ENCODE results near the gene MYL5.
"Not testable (repeated sequence)": the region's sequence is repeated elsewhere in the genome, so short reads cannot be mapped to it uniquely, and the experiment has no call there.

MYL5 gene

DNA sequence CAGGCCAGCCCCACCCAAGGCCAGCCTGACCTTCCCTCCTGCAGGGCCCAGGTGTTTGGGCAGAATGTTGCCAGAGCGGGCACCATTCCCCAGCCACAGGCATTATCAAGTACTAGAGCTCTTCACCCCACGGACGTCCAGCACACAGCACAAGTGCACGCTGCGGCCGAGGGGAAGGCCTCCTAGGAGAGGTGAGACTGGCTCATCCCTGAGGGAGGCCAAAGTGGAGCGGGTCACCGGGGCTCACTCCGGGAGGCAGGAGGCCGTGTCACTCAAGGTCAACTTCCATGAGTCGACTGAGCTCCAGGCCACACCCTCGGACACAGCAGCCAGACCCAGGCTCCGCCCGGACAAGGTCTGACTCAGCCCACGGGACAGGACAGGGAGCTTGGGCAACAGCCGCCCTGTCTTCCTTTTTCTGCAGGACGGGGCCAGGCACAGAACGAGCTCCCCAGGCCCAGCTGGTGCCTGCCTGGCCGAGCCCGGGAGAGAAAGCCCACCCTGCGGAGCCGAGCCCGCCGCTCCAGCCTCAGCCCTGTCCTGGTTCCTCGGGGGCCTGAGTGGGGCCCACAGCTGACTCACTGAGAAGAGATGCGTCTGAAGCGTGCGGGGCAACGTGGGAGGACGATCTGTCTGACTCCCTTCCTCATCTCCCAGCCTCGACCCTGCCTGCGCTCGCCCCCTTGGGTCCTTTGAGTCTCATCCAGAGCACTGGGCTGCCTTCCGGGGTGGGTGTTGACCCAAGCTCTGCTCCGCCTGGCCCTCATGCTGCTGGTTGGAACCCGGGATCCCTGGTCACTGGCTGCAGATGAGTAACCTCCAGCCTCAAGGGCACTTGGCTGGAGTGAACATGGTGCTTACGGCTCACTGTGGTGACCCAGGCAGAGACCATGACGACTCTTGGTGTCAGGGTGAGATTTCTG, 13.0 kb downstream of the MYL5 start:
- peak in 1 of 2 experiments; percentile 17 for DNase-seq

DNA sequence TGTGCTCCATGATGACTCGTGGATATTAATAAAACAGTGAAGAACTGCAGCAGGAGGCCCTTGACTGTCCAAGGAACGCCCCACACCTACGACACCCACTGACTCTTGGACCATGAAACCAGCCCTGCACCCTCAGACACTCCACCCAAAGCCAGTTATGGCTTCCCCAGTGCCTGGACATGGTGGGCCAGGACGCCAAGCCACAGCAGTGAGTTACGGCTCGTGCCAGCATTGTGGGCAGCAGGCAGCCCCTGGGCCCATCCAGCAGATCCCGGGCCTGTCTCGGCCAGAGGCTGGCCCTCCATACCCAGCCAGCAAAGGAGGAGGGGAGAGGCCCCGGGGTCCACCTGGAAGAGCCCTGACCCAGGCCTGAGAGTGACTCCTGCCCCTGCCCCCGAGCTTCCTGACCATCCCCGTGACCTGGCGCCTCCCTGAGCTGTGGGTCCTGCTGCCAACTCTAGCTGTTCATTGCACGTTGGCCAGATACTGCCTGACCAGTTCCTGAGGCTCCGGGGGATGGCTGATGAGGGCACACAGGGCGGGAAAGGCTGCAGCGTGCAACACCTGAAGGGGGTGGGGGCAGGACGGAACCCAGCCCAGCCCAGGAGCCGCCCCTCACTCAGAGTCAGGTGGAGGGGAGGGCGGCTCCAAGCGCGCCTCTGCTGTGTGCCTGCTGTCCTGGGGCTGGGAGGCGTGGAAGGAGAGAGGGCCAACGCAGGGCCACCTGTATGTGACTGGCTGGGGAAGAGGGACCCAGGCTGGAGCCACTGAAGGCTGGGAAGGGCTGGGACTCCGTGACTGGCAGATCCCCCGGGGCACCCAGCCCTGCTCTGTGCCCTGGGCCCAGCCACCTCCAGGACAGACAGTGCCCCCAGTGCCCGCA, 13.9 kb downstream of the MYL5 start:
- DNase-seq: no peak

- peak in 1 of 2 experiments; percentile 19 for DNase-seq
Measured at GRCh38 chr4:688854-689681, 14.7 kb downstream of the MYL5 start, which contains the start of gene SLC49A3. SLC49A3 (minus strand) TSS chr4:689151; CDS start chr4:689127, 24 bp downstream.

DNA sequence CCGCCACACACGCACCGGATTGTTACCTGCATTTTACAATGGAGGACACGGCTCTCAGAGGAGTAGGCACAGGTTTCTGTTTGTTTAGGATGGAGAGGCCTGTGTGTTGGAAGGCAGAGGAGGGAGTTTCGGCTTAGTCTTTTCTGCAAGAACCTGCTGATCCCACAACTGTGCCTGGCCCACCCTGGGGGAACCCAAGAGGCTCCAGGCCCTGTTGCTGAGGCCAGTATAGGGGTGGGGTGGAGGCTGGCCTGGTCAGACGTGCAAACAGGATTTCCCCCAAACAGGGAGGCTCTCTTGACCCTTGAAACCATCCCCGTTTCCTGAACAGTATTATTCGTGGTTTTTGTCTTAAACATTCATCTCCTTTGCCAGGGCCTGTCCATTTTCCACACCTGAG, 15.4 kb downstream of the MYL5 start:
- DNase-seq: no peak

DNA sequence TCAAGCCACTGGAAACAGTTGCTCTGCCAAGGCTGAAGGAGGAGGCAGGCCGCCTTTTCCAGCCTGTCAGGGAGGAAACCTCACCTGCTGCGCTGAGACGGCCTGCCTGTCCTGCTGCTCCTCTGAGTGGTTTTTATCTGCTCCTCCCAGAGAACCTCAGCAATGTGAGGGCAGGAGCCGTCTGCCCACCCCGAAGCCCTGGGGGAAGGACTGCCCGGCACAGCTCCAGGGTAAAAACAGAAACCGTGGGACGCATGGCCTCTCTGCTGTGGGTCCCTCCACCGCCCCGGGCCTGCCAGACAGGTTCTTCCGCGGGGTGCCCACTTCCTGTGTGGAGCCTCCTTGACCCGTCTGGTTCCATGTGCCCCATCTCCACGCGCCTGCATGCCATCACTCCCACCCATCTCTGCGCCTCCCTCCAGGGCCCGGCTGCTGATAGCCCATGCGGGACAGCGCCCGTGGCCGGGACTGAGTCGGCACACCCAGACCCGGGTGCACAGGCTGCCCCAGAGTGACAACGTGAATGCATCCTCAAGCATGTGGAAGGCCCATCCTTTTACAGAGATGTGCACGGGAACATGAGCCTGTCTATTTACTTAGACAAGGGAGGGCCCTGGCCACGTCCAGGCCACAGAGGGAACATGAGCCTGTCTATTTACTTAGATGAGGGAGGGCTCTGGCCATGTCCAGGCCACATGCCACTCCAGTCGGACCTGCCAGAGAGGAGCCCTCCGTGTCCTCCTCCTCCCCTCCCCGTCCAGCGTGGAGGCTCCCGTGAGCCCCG, 18.6 kb downstream of the MYL5 start:
- DNase-seq: no peak

DNA sequence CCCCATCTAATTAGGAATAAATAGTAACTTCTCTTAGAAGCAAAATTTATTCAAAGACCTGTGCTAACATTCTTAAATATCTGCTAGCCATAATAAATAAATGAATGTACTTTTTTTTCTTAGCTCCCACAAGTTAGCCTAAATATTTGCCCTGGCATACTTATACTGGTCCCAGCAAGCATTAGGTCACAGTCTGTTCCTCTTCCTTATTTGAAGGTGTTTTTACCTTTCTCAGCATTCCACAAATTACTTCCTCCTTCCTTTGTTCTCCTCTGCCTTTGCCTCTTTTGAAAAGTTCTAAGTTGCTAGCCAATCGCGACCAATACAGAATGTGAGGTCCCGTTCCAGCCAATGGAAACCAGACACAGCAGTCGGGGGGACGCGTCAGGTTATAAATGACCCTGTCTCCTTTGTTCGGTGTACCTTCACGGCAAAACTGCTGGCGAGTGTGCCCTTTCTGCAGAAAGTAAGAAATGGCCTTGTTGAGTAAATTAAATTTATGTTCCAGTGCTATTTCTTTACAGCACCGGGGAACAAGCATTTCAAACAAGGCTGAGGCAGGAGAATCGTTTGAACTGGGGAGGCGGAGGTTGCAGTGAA, 20.1 kb downstream of the MYL5 start:
- not testable (repeated sequence) for DNase-seq

DNA sequence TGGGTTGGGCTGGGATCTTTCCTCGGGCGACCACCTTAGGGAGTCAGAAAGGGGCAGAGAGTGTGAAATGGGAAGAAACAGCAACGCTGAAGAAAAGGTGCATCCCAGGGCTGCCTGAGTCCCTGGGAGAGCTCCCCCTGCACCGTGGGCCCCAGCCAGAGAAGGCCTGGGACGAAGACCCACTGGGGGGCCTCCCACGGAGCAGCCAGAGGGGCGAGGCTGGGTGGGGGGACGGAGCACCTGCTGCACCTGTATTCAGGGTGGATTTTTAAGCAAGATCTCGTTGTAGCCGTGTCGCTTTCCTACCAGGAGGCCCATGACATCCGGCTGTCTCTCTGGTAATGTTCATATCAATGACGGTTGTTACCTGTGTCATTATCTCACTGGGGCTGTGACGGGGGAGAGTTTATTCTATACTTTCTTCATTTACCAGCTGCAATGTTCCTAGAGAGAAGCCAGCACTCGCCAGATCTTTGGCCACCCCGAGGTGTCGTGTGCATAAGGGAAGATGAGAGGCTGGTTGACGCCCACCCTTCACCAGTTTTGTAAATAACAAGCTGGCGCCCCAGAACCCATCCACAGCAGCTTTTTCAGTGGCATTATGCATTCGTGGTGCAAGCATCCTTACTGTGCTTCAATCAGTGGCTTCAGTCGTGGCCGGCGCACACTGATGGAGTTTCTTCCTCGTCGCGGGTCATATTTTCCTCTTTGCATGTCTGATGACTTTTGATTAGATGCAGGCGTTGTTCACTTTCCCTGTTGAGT, 25.7 kb downstream of the MYL5 start:
- DNase-seq: no peak

DNA sequence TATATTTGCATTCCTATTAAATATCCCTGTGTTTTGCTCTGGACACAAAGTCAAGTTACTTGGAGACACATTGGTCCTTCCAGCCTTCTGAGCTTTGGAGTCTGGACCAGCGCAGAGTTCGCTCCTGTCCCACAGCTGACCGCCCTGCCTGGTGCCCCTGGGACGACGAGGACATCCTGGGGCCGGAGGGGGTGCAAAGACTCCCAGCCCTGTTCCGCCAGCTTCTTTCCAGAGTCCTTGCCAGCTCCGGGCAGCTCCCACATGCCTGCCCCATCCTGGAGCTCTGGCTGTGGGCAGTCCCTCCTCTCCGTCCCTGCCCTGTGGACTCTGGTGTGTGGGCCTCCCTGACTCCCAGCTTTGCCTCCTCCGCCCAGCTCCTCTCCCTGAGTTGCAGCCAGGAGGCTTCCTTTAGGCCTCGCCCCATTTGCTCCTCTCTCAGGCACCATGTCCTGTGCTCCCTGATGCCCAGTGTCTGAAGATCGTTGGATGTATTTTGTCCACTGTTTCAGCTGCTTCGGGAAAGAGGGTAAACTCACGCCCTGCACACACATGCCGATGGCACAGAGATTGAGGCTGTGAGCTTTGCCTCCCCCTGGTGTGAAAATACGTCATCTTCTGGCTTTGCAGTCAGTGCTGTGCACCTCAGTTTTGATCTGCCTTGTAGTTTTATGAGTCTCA, 26.4 kb downstream of the MYL5 start:
- DNase-seq: no peak

DNA sequence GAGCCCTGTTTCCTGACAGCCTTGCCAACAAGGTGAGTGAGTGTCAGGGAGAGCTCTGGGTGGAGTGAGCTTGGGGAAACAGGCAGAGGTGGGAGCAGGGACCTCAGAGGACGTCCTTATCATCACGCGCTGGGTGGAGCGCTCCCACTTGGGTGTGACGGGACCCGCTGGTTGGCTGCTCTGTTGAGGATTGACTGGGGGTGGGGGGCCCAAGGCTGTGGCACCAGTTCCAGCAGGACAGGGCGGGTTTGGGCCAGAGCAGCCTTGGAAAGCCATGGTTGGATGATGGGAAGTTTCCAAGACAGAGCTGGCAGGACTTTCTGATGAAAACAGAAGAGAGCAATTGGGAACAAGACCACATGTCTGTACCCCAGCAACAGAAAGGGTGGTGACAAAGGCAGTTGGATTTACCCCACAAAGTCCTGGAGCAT, 28.3 kb downstream of the MYL5 start:
- DNase-seq: no peak

- no peak for DNase-seq
Measured at GRCh38 chr4:703336-704197, 29.2 kb downstream of the MYL5 start.

DNA sequence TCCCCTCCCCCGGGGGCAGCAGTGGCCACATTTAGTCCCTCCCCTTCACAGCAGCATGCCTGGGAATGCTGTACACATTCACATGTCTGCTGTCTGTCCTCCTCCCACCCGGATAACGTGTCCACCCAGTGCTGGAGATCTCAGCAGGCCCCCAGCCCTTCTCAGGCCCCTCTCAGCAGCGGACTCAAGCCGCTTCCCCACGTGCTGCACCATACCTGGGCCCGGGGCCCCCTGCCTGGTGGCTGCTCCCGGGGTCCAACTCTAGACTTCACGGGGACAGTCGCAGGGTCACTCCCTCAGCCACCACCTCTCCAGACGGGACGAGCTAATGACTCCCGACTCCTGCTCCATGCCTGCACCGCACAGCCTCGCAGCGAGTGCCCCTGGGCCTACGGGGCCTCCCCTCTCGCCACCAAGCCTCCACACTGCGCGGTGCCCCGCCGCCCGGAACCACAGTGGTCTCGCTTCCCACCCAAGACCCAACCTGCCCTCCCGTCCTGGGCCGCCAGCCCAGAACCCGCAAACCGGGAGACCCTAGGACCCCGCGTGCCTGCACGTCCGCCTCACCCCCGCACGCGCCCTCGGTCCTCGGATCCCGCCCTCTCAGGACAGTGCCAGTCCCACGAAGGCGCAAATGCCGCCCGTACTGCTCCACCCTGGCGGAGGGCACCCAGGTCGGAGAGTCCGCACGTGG, 30.0 kb downstream of the MYL5 start:
- DNase-seq: no peak

- no peak for DNase-seq
Measured at GRCh38 chr4:704971-705277, 30.6 kb downstream of the MYL5 start.

GRCh38 chr4:705278-706082, 31.1 kb downstream of the MYL5 start, which contains the start of gene PCGF3:
PCGF3 (plus strand) TSS chr4:705832; CDS start chr4:733681, 27,849 bp downstream.
- DNase-seq: peak; percentile 98 to 99

- not testable (repeated sequence) for DNase-seq
Measured at GRCh38 chr4:706083-706633, 31.8 kb downstream of the MYL5 start.

DNA sequence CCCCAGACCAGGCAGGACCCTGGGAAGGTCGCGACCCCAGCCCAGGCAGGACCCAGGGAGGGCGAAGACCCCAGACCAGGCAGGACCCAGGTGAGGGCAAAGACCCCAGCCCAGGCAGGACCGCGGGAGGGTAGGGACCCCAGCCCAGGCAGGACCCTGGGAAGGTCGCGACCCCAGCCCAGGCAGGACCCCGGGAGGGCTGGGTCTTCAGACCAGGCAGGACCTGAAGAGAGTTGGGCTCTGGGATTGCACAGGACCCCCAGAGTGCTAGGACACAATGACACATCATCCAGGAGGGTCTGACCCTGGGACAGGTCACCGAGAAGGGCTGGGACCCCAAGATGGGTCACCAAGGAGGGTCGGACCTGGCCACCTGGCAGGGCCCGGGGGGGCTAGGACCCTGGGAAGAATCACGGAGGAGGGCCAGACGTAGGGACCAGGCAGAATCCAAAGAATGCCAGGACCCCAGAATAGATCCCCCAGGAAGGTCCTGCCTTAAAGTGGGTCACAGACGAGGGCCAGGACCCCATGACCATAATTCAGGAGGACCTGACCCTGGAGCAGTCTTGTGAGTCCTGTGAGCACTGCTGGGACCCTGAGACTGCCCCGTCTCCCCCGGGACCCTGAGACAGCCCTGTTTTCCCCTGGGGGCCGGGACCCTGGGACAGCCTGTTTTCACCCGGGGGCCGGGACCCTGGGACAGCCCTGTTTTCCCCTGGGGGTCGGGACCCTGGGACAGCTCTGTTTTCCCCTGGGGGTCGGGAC, 32.7 kb downstream of the MYL5 start:
- no peak for DNase-seq

DNA sequence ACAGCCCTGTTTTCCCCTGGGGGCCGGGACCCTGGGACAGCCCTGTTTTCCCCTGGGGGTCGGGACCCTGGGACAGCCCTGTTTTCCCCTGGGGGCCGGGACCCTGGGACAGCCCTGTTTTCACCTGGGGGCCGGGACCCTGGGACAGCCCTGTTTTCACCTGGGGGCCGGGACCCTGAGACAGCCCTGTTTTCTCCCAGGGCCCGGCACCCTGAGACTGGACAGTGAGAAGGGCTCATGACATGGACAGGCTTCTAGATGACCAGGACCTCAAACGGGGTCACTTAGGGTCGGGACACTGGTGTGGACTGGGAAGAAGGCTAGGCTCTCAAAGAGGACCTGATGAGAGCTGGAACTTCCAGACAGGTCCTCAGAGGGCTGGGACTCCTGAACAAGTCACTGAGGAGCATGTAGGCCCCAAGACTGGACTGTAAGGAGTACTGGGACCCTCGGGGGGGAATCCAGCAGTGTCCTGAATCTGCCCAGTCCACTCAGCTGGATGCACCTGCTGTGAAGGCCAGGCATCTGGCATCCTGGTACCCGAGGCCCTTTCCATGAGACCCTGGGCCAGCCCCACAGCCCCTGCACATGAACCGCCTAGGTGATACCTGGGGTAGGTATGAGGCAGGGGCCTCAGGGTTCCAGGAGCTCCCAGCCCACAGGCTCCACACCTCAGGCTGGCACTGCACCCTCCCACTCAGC, 33.7 kb downstream of the MYL5 start:
- DNase-seq: no peak

All from activated T-cell treated with anti-CD3 and anti-CD28 coated beads, Interleukin-2, amount 50 U/mL, for 48 hours (primary cell).